ENCODE data around the gene RHOT1.
"Not testable (repeated sequence)": the region's sequence is repeated elsewhere in the genome, so short reads cannot be mapped to it uniquely, and the experiment has no call there.

Gene RHOT1

GRCh38 chr17:32240750-32241149 lies 98.4 kb downstream of the RHOT1 start:
- DNase-seq = no peak

- no peak for DNase-seq
These were observed 99.3 kb downstream of the RHOT1 start for GRCh38 chr17:32241640-32242039.

DNA sequence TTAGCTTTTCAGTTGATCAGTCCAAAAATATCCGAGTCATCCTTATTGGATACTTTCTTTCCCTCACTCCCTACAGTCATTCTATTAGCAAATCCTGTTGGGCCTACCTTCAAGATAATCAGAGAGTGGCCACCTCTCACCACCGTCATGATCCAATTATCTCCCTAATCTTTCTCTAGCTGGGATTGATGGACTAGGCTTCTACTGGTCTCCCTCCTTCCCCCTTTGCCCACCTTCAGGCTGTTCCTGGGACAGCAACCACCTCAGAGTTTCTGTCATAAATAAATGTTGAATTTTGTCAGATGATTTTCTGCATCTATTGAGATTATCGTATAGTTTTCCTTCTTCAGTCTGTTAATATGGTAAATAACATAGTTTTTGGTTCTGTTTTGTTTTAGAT lies 107.2 kb downstream of the RHOT1 start:
- DNase-seq = no peak

DNA sequence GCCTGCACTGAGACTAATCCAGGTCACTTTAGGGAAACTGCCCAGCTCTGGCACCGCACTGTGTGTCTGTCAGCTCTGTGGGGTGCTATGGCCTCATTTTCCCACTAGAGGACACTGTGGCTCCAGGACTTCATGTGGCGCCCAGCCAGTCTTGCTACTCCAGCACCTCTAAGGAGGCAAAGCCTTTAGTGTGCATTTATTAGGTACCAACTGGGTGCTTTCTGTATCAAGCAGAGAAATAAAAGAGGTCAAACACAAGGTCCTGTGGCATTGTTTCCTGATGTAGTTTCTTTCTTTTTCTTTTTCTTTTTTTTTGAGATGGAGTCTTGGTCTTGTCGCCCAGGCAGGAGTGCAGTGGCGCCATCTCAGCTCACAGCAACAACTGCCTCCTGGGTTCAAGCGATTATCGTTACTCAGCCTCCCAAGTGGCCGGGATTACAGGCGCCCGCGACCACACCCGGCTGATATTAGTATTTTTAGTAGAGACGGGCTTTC lies 110.9 kb downstream of the RHOT1 start:
- DNase-seq = peak; percentile 62

DNA sequence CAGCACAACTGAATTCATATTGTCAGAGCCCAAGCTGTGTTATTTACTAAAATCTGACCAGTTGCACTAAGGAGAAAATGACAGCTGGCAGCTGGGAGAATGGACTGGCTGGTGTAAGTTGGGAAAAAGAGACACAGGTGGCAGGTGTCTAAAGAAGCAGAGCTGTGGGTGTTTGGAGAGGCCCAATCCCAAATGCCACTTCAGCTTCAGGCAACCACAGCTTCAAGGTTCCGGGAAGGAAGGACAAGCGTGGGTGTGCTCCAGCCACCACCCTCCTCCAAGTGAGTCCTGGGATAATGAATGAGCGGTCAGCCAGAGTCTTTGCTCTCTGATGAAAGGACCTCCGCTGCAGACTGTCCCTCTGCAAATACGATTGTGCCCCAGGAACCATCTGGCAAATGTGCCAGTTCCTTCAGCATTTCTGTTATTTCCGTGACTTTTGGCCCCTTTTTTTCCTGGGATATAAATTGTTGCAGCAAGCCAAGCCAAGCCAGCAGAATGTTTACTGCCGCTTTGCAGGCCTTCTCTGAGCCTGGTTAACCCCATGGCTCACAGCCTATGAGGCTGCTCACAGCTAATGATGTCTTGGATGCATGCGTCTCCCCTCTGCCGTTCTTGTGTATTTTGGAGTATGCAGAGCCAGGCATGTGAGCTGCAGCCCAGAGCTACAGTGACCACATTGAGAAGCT lies 113.9 kb downstream of the RHOT1 start:
- DNase-seq = no peak

DNA sequence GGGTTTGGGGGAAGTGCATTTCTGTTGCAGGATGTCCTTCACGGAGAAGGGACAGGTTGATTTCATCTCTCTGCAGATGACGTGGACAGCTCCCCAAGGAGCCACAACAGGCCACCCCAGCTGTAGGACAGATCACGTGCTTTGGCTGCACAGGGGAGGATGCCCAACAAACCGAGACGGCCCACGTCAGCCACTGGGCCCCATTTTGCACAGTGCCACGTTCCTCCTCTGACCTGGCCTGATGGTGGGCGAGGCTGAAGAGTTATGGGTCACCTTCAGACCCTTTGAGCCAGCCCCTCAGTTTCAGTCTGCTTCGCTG lies 114.4 kb downstream of the RHOT1 start:
- DNase-seq = no peak

GRCh38 chr17:32258383-32259140 lies 116.3 kb downstream of the RHOT1 start:
- peak; percentile 17 for DNase-seq

DNA sequence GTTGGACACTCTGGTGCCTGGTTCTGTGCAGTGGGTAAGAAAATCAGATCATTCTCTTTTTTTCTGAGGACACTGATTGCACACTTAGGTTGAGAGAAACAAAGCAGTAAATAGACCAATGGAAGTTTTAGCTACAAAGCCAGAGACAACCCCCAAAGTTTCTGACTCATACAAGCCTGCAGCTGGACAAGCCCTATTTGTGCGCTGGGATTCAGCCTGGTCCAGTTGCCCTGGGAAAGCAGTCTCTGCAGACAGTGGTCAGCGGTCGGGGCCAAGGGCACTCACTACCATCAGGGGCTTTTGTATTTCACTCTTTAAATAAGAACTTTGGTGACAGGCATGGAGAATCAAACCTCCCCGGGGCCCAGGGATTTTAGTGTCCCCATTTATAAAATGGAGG lies 117.3 kb downstream of the RHOT1 start:
- DNase-seq = no peak

DNA sequence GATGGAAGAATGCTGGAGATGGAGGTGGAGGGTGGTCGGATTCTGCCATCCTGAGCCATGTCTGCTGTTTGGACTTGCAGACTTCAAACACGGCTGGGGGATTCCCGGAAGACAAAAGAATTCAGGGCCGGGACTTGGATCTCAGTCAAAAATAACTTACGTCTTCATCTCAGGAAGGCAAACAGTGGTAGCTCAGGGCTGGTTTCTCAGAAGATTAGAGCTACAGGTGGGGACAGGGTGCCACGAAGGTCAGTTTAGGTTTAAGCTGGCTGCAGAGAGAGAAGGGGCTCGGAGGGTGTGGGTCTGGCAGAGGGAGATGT lies 119.1 kb downstream of the RHOT1 start:
- no peak for DNase-seq

DNA sequence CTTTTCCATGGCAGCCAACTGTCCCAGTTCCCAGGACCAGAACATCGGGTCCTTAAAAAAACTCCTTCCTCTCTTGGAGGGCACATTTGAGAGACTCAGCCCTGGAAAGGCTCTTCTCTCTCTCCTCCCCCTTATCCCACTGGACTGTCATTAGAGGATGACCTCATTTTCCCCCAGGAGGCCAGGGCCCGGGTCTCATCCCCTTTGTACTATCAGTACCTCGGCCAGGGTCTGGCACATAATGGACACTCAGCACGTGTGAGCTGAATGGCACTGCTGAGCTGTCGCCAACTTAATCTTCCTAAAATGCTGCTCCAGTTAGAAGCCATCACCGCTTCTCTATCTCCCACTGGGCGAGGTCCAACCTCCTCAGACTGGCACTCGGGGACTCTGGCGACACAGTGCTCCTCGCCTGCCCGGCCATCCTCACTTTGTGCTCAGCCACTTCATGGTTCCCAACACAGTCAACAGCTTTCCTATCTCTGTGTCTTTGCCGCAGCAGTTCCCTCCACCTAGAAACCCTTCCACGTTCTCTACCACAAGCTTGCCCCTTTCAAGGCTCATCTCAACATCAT lies 119.7 kb downstream of the RHOT1 start:
- DNase-seq = no peak

- not testable (repeated sequence) for DNase-seq
These were observed 121.2 kb downstream of the RHOT1 start for GRCh38 chr17:32263515-32263914.

DNA sequence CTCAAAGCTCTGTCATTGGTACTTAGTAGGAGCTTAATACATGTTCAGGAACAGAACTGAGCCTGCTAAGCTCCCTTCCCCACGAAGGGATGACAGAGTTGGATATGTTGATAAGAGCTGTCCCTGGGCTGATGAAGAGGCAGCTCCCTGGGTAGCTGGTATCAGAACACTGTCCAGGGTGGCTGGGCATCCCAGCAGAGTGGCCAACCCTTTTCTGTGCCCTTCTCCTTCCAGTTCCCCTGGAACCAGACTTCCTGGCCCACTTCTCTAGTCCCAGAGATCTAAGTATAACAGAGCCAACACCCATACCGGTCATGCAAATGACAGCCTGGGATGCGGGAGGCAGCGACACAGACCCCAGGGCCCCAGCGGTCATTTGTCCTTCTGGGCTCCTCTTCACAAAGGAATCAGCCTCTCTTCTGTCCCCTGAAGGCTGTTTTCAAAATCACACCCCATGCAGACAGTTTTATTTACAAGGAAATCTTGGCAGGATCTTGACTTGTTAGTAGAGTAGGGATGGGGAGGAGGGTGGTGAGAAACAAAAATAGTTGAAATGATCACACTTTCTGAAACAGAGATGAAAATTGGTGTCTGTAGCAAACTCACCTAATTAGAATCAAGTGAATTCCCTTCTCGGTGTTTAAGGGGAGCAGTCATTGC lies 122.0 kb downstream of the RHOT1 start:
- DNase-seq = no peak

- no peak for DNase-seq
These were observed 122.5 kb downstream of the RHOT1 start for GRCh38 chr17:32264823-32265191.

GRCh38 chr17:32265192-32265923 lies 123.1 kb downstream of the RHOT1 start, which contains the start of gene RHBDL3:
Gene RHBDL3 (plus strand): TSS chr17:32265832. CDS start chr17:32266190, 358 bp downstream.
- DNase-seq = no peak

GRCh38 chr17:32266051-32266388 lies 123.7 kb downstream of the RHOT1 start:
- DNase-seq = no peak

GRCh38 chr17:32266389-32267301 lies 124.3 kb downstream of the RHOT1 start:
- no peak for DNase-seq

- DNase-seq = no peak
These were observed 125.4 kb downstream of the RHOT1 start for GRCh38 chr17:32267690-32268205.

DNA sequence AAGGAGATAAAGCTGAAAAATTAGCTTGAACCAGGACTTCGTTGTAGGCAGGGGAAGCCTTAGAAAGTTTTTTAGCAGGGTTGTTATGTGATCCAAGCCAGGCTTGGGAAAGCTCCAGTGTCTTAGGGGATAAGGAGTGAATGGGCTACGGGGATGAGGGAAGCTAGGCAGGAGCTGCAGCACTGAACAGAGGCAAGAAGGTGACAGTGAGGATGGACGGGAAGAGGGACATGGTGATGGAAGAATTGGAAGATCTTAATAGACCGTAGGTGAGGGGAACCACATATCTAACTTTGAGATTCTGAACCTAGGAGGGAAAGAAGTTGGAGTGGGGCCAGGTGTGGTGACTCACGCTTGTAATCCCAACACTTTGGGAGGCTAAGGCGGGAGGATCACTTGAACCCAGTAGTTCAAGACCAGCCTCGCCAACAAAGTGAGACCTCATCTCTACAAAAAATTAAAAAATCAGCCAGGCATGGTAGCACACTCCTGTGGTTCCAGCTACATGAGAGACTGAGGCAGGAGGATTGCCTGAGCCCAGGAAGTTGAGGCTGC lies 126.5 kb downstream of the RHOT1 start:
- DNase-seq = no peak

DNA sequence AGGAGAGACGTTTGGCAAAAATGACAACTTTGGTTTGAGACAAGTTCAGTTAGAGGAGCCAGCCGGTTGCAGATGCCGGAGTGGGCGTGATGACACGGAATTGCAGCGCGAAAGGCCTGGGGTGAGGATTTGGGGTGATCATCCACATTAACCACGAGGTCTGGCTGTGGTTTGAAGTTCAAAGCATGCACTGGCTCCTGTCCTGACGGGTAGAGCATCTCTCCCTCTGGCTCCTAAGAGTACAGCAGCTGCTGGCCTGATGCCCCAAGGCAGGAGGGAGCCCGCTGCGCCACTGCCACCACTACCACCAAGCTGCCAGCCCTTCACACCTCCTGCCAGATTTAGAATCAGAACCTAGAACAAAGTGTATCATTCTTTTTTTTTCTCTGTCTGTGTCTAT lies 127.1 kb downstream of the RHOT1 start:
- DNase-seq = no peak

DNA sequence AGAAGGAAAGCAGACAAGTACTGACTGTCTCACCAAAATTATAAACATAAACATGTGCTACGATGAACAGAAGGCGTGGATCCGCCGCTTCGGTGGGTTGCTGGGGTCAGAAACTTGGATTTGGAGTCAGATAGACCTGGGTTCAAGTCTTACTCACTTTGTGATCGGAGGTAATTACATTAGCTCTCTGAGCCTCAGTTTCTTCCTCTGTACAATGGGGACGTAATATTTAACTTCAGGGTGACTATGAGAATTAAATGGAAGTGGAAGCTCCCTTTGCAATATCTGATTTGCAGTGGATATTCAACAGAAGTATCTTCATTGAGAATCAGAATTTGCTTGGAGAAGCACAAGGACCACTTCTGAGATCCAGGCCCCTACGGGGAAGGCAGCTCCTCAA lies 129.5 kb downstream of the RHOT1 start:
- no peak for DNase-seq

DNA sequence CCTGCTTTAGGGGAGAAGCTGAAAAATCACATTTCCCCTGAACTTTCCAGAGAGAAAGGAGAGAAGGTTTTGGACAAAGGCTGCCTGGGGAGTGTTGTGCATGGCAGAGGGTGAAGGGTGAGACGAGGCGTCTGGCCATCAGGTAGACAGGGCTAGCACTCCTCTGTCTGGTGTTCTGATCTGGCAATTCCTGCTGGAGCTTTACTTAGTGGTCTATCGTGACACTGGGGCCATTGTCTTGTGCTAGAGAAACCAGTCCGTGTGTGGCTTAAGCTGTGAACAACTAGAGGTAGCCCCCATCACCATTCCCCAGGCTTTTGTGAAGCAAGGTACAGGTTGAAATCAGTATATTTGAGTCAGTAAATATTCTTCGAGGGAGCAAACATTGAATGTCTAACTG lies 131.8 kb downstream of the RHOT1 start:
- DNase-seq = no peak

DNA sequence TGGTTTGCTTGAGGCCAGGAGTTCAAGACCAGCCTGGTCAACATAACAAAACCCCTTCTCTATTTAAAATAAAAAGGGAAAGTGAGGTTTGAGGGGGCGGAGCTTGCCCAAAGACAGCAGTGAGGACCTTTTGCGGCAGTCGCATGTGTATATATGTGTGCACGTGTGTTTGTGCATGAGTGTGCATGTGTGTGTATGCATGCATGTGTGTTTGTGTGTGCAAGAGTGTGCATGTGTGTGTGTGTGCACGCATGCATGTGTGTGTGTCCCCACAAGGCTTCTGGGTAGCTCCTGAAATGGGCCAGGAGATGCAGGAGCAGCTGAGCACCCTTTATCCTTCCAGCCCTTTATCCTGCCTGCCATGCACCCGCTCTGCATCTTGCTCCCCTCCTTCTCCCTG lies 132.3 kb downstream of the RHOT1 start:
- DNase-seq = no peak
